CD1c-positive myeloid dendritic cell (primary cell): Measurements from ENCODE around the gene PAXIP1.
A peak's percentile ranks its signal among the peaks of the same experiment; 100 is the strongest.
"Not testable (repeated sequence)": the region's sequence is repeated elsewhere in the genome, so short reads cannot be mapped to it uniquely, and the experiment has no call there.

Experiments used
- DNase-seq: peaks from one replicate; pipeline ENCODE4 v3.0.0-alpha.2; 2016; ENCODE audit errors: extremely low spot score

Gene PAXIP1

GRCh38 chr7:155003092-155003375 is at the start of gene PAXIP1:
TSS of gene PAXIP1 (minus strand) at chr7:155003124. CDS start at chr7:155002929, 195 bp downstream.
- peak; percentile 69 for DNase-seq

- DNase-seq, result no peak
Measured at GRCh38 chr7:155051355-155051754, 48.4 kb upstream of the PAXIP1 start.

- no peak for DNase-seq
Measured at GRCh38 chr7:155048006-155048405, 45.1 kb upstream of the PAXIP1 start.

GRCh38 chr7:155043756-155044155 is 40.8 kb upstream of the PAXIP1 start:
- no peak for DNase-seq

- DNase-seq, result no peak
Measured at GRCh38 chr7:155038335-155038734, 35.4 kb upstream of the PAXIP1 start.

- not testable (repeated sequence) for DNase-seq
Measured at GRCh38 chr7:155034495-155034894, 31.6 kb upstream of the PAXIP1 start.

- no peak for DNase-seq
Measured at GRCh38 chr7:155032978-155033377, 30.1 kb upstream of the PAXIP1 start.

- DNase-seq, result no peak
Measured at GRCh38 chr7:155027879-155028278, 25.0 kb upstream of the PAXIP1 start.

- no peak for DNase-seq
Measured at GRCh38 chr7:155021699-155022145, 18.8 kb upstream of the PAXIP1 start.

GRCh38 chr7:155020996-155021395 is 18.1 kb upstream of the PAXIP1 start:
- DNase-seq, result no peak

- no peak for DNase-seq
Measured at GRCh38 chr7:155017834-155018233, 14.9 kb upstream of the PAXIP1 start.

GRCh38 chr7:155011086-155011485 is 8.2 kb upstream of the PAXIP1 start:
- DNase-seq, result no peak

- peak; percentile 30 for DNase-seq
Measured at GRCh38 chr7:155009570-155010157, 6.7 kb upstream of the PAXIP1 start.

GRCh38 chr7:155007947-155008346 is 5.0 kb upstream of the PAXIP1 start:
- peak; percentile 23 for DNase-seq

GRCh38 chr7:155003376-155004214 is 671 bp upstream of the PAXIP1 start:
- peak; percentile 92 for DNase-seq

- peak; percentile 47 for DNase-seq
Measured at GRCh38 chr7:155002411-155003091, 373 bp downstream of the PAXIP1 start.

GRCh38 chr7:155001756-155002410 is 1.0 kb downstream of the PAXIP1 start:
- no peak for DNase-seq

GRCh38 chr7:155000795-155001194 is 2.1 kb downstream of the PAXIP1 start:
- no peak for DNase-seq

GRCh38 chr7:154998481-154998880 is 4.4 kb downstream of the PAXIP1 start:
- no peak for DNase-seq

- DNase-seq, result no peak
Measured at GRCh38 chr7:154997840-154998370, 5.0 kb downstream of the PAXIP1 start.

GRCh38 chr7:154996756-154997155 is 6.2 kb downstream of the PAXIP1 start:
- no peak for DNase-seq

GRCh38 chr7:154996101-154996500 is 6.8 kb downstream of the PAXIP1 start:
- DNase-seq, result no peak
